Mesodermal cell (in vitro differentiated cells): Measurements from ENCODE around the gene C3orf22.

Experiments used
- H3K27ac ChIP-seq: 2 replicates; pipeline ENCODE4 v1.7.0; 2013; ENCODE audit warnings: mild to moderate bottlenecking, low read depth, low read length, moderate library complexity; ENCODE audit not compliant: severe bottlenecking
- H3K36me3 ChIP-seq: 2 replicates; pipeline ENCODE4 v1.7.1; 2013; ENCODE audit warnings: mild to moderate bottlenecking, low read length, moderate library complexity; ENCODE audit not compliant: control insufficient read depth, insufficient read depth
- H3K4me1 ChIP-seq: one replicate; pipeline ENCODE4 v1.7.1; 2013; ENCODE audit warnings: mild to moderate bottlenecking, low read length; ENCODE audit not compliant: insufficient read depth, control insufficient read depth, poor library complexity, severe bottlenecking
- H3K4me3 ChIP-seq: 2 replicates; pipeline ENCODE4 v1.7.0; 2013; ENCODE audit warnings: low read length, control low read depth, mild to moderate bottlenecking; ENCODE audit not compliant: insufficient read depth, poor library complexity, severe bottlenecking; ENCODE audit errors: extremely low read depth
- H3K9me3 ChIP-seq: 2 replicates; pipeline ENCODE4 v1.7.1; 2013; ENCODE audit warnings: mild to moderate bottlenecking, low read length, moderate library complexity; ENCODE audit not compliant: control insufficient read depth
- WGBS, 2 experiments: methylation state at CpG; one replicate each; pipeline ENCODE4 v1.1.5; 2013; ENCODE audit warnings: missing lambda C conversion rate in 2 of 2; ENCODE audit not compliant: insufficient coverage in 2 of 2; 5-methylcytosine and 5-hydroxymethylcytosine counted together

The C3orf22 gene

GRCh38 chr3:126556637-126557414 lies 1.9 kb downstream of the C3orf22 start:
- Histone ChIP-seq H3K4me3 (no peak overlapping the region), H3K36me3 (no peaks in the 10 kb centered on the region), H3K27ac (no peak overlapping the region), H3K4me1 (no peaks in the 10 kb centered on the region), H3K9me3 (no peaks in the 10 kb centered on the region)
- WGBS, 2 experiments = 89 to 92% methylated on average over 6 to 7 of the region's 8 CpGs

GRCh38 chr3:126555795-126556636 lies 2.7 kb downstream of the C3orf22 start:
- H3K9me3 ChIP-seq = no peaks in the 10 kb centered on the region
- H3K4me3 ChIP-seq = no peak overlapping the region
- no peaks in the 10 kb centered on the region for H3K4me1 ChIP-seq
- WGBS, 2 experiments = 84 to 86% methylated on average over 6 to 9 of the region's 10 CpGs
- no peak overlapping the region for H3K27ac ChIP-seq
- H3K36me3 ChIP-seq = no peaks in the 10 kb centered on the region

- H3K4me1 ChIP-seq = peaks cover under 1% of the 10 kb centered on the region
- H3K9me3 ChIP-seq = no peaks in the 10 kb centered on the region
- no peaks in the 10 kb centered on the region for H3K36me3 ChIP-seq
- no peak overlapping the region for H3K4me3 ChIP-seq
- WGBS, 2 experiments = 89 to 94% methylated on average over 18 to 19 of the region's 19 CpGs
- H3K27ac ChIP-seq = no peak overlapping the region
Observed at GRCh38 chr3:126554560-126555525, 3.9 kb downstream of the C3orf22 start.

- H3K4me3 ChIP-seq = no peak overlapping the region
- H3K4me1 ChIP-seq = peaks cover 5% of the 10 kb centered on the region
- no peak overlapping the region for H3K27ac ChIP-seq
- 87 to 89% methylated on average over 18 of the region's 19 CpGs for WGBS, 2 experiments
- no peaks in the 10 kb centered on the region for H3K9me3 ChIP-seq
- no peaks in the 10 kb centered on the region for H3K36me3 ChIP-seq
Observed at GRCh38 chr3:126553284-126554084, 5.2 kb downstream of the C3orf22 start.

GRCh38 chr3:126552688-126553283 lies 5.9 kb downstream of the C3orf22 start:
- Histone ChIP-seq H3K27ac (no peak overlapping the region), H3K36me3 (no peaks in the 10 kb centered on the region), H3K9me3 (no peaks in the 10 kb centered on the region), H3K4me1 (peaks cover 5% of the 10 kb centered on the region), H3K4me3 (no peak overlapping the region)
- 83 to 92% methylated on average over 10 to 13 of the region's 14 CpGs for WGBS, 2 experiments

- no peaks in the 10 kb centered on the region for H3K36me3 ChIP-seq
Observed at GRCh38 chr3:126551839-126552687, 6.7 kb downstream of the C3orf22 start.

GRCh38 chr3:126551121-126551838 lies 7.5 kb downstream of the C3orf22 start:
- H3K4me3 ChIP-seq = no peak overlapping the region
- H3K4me1 ChIP-seq = peaks cover 5% of the 10 kb centered on the region
- WGBS, 2 experiments = 87 to 92% methylated on average over 6 to 12 of the region's 13 CpGs
- no peaks in the 10 kb centered on the region for H3K36me3 ChIP-seq
- H3K9me3 ChIP-seq = no peaks in the 10 kb centered on the region
- no peak overlapping the region for H3K27ac ChIP-seq

More at GRCh38 chr3:126551839-126552687, 6.7 kb downstream of the C3orf22 start:
- no peak overlapping the region for H3K4me3 ChIP-seq
- no peaks in the 10 kb centered on the region for H3K9me3 ChIP-seq
- no peak overlapping the region for H3K27ac ChIP-seq
- whole genome bisulfite sequencing, 2 experiments = 74 to 79% methylated on average over 10 to 13 of the region's 17 CpGs
- H3K4me1 ChIP-seq = peaks cover 5% of the 10 kb centered on the region

- Histone ChIP-seq H3K36me3 (no peaks in the 10 kb centered on the region), H3K27ac (no peak overlapping the region), H3K4me3 (no peak overlapping the region), H3K4me1 (peaks cover 5% of the 10 kb centered on the region), H3K9me3 (no peaks in the 10 kb centered on the region)
- 95 to 98% methylated on average over 8 to 11 of the region's 11 CpGs for WGBS, 2 experiments
Observed at GRCh38 chr3:126550488-126551051, 8.2 kb downstream of the C3orf22 start.
